Measurements from ENCODE around the gene ALLC.

DNA sequence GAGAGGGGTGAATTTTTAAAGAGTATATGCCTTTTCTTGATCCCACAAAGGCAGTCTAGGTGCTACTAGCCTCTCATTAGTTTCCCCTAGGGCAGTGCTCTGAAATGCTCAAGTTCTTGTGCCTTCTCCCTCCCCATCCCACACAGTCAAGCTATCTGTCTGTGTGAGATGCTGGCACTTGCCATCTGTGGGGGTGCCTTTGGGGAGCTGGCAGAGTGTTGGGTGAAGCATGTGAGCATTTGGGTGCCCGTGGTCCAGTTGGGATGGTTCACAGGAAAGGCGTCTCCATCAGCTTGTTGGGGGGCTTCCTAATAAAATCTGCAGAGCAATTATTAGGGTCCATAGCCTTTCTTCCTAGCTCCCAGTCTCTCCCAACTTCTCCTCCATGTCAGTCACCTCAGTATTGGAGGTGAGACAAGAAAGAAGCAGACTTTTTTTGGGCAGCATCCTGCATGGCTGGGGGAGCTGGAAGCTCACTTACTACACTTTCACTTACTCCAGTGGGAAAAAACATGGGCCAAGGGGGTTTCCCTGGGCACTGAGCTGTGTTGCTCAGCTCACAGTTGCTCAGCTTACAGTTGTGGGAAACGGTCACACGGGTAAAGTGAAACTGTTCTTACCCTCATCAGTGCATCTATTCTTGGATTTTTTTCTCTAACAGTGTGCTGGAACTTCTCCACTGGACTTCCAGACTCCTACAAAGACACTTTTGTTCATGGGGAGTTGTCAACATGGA is 33.8 kb upstream of the ALLC start:
- TF ChIP-seq, protein P1, sequence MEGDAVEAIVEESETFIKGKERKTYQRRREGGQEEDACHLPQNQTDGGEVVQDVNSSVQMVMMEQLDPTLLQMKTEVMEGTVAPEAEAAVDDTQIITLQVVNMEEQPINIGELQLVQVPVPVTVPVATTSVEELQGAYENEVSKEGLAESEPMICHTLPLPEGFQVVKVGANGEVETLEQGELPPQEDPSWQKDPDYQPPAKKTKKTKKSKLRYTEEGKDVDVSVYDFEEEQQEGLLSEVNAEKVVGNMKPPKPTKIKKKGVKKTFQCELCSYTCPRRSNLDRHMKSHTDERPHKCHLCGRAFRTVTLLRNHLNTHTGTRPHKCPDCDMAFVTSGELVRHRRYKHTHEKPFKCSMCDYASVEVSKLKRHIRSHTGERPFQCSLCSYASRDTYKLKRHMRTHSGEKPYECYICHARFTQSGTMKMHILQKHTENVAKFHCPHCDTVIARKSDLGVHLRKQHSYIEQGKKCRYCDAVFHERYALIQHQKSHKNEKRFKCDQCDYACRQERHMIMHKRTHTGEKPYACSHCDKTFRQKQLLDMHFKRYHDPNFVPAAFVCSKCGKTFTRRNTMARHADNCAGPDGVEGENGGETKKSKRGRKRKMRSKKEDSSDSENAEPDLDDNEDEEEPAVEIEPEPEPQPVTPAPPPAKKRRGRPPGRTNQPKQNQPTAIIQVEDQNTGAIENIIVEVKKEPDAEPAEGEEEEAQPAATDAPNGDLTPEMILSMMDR (IDR thresholded peaks at IDR 0.05; ENCODE audit: low read depth, low read length): no peak
- TF ChIP-seq POLR2A (IDR thresholded peaks at IDR 0.05; ENCODE audit: extremely low read depth, insufficient read length) (no peak), MAX (IDR thresholded peaks at IDR 0.05; ENCODE audit: low read depth, low read length) (no peak), MYC (IDR thresholded peaks at IDR 0.05; ENCODE audit: low read depth, low read length) (no peak)
